Suppressor macrophage treated with lipopolysaccharide for 1 hour (primary cell): ENCODE data around the gene SPART.
A peak's percentile ranks its signal among the peaks of the same experiment; 100 is the strongest.
"Not testable (repeated sequence)": the region's sequence is repeated elsewhere in the genome, so short reads cannot be mapped to it uniquely, and the experiment has no call there.

Experiments
- DNase-seq, 3 donors: peaks; one replicate each; pipeline ENCODE4 v3.0.0-alpha.2; 2020 to 2022

The SPART gene

DNA sequence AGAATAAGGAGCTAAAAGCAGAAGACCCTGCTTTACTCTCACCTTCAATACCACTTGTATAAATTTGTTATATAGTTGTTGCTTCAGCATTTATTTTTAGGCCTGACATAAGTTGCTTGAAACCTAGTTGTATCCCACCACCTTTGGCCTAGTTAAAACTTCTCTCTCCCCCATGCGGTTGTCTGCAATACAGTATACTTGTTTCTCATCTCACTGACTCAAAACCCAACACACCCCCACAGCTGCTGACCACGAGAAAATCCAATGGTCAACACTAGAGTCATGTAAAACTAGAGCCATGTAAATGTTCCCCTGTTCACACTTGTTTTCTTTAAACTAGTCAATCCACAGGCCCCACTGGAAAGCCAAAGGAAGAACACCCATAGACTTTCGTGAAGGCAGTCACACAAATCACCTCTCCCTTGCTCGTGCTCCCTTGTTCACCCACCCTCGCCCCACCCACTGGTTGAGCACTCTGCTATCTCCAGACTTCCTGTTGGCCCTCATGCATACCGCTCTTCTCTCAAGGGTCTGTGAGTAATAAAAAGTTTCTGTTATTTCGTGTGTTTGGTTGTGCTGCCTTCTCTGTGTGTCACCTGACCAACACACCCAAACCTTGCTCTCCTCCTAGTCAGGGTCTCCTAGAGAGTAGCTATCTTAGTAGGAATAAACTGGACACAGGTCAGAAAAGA is 35.6 kb downstream of the SPART start:
- peak in 2 of 3 donors; percentile 8 to 22 for DNase-seq

DNA sequence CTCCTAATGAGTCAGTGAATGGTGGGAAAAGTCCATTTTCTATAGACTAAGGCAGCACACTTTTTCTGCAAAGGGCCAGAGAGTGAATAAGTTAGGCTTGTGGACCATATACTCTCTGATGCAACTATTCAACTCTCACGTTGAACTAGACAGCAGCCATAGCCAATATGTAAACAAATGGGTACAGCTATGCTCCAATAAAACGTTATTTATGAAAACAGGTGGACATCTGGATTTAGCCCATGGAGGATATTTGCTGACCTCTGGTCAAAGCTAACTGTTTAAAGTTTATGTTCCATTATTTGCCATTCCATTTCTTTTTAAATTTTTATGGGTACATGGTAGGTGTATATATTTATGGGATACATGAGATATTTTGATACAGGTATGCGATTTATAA is 43.9 kb downstream of the SPART start:
- no peak for DNase-seq

DNA sequence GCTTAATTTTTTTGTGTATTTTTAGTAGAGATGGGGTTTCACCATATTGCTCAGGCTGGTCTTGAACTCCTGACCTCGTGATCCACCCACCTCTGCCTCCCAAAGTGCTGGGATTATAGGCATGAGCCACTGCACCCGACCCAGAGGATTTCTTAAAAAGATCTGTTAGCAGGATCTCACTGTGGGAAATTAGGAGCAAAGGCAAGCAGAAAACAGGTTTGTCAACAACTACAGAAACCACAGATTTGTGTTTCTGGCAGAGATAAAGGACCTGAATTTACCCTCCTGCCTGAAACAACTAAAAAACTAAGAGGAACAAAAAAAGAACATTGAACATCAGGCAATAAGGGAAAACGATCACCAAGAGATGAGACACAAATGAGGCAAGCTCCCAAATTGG is 46.7 kb downstream of the SPART start:
- DNase-seq, result not testable (repeated sequence)

DNA sequence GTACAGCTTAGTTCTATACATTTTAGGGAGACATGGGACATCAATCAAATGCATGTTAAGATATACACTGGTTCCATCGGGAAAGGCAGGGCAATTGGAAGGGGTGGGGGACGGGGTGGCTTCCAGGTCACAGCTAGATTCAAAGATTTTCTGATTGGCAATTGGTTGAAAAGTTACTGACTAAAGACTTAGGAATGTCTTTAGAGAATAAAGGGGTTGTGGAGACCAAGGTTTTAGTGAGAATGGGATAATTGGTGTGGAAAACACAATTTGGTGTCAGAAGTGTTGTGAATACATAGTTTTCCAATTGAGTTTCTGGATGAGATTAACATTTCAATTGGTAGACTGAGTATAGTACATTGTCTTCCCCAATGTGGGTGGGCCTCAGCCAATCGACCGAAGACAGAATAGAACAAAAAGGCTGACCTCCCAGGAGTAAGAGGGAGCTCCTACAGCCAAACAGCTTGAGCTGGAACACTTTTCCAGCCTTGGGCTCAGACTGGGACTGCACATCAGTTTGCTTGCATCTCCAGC is 47.6 kb downstream of the SPART start:
- DNase-seq, result no peak

DNA sequence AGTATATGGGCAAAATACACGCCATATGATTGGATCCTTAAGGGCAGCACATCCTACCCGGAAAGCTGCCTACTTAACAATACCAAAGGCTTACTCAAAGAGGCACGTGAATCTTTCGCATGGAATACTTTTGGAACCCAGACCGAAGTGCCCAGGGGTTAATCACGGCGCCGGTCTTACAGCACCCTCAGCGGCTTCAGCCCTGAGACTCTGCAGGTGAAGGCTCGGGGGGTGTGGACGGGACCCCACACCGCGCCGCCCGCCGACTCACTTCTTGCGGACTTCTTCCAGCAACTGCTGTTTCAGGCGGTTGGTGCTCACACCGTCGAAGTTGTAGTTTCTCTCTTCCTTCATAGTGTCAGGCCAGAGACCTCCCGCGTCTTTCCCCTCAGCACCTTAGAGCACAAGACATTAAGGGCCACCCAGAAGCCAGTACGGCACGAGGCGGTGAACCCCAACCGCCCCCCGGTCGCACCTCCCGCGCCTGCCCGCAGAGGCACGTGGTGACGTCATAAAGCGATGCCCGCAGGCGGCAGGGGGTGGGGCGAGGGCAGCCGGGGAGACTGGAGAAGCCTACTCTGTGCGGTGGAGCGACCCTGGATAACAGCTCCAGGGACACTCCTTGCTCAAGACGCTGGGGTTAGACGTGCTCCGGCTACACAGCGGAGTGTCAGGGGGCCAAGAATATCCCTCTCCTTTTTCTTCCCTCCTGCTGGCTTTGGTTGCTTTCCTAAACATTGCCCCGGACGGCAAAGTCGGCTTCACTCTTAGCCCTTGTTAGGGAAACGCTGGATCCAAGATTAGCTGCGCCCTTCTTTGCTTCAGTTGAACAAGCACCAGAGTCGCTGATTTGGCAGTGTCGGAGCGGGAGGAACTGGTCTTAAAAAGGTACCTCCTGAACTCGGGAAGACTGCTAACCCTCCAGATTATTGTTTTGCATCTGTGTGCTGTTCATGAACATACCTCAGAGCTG is 48.5 kb downstream of the SPART start, which contains the start of gene CCDC169:
TSS of gene CCDC169 (minus strand) at position 449 of the 973 bp plus-strand sequence. CDS start at position 354, 95 bp downstream.
- peak; percentile 61 to 80 (median 71) for DNase-seq

DNA sequence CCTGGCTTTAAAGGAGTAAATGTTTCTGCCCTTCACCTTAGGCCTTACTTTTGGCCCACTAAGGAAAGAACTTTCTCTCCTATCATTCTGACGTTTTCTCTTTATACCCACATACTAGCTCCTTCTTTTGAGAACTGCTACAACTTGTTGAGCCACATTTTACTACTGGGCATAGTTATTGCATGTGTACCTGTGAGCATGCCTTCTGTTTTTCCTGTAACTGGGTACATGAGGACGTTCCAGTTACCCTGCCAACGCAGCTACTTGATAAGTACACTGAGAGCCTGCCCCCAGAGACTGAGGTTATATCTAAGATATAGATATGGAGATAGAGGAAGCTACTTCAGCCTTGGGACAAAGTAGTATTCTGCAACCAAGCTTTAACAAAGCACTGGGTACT is 52.1 kb downstream of the SPART start:
- DNase-seq, result no peak

DNA sequence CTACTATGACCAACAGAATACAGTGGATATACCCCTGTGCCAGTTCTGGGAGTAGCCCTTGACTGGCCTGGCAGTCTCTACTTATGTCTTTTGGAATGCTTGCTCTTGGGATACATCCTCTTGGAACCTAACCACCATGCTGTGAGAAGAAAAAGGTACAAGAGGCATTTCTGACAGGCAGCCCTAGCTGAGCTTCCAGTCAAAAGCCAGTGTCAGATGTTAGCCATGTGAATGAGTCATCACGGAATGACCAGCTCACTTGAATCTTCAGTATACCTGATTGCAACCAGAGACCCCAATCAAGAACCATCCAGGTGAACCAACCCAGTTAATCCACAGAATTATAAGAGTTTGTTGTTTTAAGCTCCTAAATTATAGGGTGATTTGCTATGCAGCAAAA is 52.7 kb downstream of the SPART start:
- no peak for DNase-seq

DNA sequence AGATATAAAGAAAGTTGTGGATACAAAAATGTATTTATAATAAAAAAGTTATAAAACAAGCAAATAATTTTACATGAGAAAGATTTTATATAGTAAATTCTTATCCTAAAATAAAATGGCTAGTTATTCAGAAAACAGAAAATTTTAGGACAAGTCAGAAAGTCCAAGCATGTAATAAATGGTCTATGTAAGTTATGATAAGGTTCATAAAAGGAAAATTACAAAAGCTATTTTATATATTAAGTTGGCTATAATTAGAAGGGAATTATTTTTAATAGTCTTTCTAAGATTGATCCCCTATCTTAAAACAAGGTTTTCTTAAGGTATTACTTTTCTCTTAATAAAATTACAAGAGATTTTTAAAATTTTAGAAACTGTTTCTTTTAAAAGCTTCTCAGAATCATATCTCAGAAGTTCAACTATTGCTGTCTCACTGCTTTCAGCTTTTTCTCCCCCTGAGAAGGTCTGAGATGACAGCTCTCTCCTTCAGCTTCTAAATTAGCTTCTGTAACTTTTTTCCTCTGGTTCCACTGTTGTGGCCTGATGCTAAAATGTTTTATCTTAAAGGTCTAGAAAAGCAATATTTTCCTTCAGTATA is 57.3 kb downstream of the SPART start:
- DNase-seq, result no peak

DNA sequence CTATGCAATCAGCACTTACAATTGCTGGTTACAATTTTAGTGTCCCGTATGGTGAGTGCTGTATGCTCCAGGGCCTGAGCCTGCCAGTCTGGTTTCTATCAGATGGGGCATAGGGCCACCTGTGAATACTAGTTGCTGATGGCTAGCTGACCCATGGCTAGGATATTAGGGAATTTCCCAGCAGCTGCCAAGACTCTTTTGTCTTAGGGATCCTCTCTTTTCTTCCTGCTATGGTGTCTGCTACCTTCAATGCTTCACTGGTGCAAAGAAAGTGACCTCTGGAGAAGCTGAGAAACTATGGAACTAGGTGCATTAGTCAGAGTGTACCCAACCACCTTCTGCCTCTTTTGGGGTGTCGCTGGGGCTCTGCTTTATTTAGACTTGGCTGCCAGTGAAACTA is 60.2 kb downstream of the SPART start:
- no peak for DNase-seq

DNA sequence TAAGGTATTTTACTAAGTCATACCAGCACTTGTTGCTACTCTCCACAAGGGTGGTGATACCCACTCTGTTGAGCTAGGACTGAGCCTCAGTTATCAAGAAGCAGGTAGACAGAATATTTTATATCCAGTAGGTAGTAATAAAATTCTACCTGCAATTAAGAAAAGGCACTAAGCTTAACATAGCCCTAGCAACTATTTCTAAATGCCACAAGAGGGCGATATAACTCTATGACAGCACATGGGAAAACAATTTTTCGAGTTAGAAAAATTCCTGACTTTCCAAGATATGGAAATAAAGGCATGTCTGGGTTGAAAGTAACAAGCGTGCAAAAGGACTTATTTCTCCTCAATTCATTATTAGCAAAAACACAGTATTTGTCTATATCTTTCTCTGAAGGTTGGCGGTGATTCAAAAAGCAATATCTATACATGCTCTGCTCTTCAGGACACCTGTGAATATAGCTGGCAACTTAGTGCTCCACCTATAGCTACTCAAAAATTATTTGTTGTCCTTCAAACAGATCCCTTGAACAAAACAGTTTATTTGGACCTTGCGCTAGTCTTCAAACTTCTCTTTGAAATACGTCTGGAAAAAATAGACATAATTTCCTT is 63.3 kb downstream of the SPART start:
- peak; percentile 32 to 72 (median 50) for DNase-seq

DNA sequence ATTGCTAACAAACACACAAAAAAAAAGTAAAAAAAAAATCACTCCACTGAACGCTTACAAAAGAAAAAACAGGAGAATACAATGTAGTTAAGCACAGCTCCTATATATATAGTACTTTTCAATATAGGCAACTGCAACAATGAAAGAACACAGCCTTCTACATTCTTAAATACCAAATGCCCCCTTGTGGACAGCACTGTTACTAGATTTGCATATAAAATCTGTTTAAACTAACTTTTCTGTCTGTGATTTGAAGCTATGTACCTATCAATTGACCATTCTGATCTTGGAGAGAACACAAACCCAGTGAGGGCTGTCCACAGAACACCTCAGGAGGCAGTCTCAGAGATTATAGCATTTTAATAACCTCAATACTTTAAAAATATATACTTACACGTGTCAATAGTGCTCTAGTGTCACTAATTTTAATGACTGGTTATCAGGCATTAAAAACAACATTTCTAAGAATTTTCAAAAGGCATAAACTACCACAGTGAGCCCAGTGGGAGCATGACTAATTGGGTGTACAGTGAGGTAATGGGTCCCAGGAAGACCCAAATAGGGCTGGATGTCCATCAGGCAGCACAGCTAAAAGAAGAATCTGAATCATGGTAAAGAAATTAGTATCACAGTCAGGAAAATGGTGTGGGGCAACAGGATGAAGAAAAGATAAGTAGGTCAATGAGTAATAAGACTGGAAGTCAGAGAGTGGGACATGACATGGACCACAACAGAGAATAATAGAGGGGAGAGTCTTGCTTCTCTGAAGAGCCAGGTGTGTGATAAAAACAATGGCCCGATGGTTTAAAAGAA is 70.8 kb downstream of the SPART start:
- DNase-seq, result peak; percentile 74 to 78 (median 78)

DNA sequence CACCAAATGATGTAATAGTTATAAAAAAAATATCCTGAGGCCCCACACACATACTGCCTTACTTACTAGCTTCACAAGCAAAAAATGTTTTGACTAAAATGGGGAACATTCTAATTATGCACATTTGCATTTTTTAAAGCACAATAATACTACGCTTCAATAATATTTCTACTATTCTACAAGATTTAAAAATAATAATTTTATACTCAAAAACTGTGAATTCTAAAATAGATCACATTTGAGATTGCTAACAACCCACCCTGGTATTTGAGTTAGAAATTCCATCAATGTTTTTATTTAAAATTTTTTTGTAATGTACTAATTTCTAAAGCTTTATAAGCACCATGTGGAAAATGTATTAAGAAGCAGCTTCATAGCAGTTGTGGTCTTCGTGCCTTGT is 72.8 kb downstream of the SPART start:
- DNase-seq, result no peak

DNA sequence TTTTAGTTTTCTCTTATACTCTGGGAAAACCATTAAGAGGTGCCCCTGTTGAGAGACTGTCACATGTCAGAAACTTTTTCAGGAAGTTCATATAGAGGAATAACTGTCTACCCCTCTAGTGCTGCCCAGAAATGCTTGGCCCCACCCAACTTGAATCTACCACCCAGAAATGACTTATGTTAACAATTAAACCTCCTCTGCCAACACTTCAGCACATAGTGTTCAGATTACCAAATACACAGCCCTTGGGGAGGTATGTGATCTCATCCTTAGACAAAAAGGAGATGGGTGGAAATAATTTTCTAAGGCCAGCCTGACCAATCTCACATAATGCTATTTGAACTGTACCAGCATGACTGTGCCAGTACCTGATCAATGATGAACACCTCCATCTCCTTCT is 84.2 kb downstream of the SPART start:
- no peak for DNase-seq

DNA sequence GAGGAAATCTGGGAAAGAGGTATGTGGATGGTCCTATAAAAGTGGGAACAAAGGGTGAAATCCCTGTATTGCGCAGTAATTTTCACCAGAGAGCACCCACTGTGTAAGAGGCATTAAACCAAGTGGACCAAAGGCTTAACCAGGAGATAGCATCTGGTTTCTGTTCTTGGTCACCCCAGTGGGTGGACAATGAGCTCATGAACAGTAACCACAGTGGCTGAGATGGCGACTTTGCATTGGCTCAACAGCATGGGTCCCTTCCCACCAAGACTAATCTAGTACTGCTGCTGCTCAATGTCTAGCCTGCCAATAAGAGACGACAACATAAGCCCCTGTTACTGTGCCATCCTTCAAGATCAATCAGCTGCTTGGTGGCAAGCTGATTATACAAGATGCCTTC is 85.2 kb downstream of the SPART start:
- DNase-seq, result no peak

DNA sequence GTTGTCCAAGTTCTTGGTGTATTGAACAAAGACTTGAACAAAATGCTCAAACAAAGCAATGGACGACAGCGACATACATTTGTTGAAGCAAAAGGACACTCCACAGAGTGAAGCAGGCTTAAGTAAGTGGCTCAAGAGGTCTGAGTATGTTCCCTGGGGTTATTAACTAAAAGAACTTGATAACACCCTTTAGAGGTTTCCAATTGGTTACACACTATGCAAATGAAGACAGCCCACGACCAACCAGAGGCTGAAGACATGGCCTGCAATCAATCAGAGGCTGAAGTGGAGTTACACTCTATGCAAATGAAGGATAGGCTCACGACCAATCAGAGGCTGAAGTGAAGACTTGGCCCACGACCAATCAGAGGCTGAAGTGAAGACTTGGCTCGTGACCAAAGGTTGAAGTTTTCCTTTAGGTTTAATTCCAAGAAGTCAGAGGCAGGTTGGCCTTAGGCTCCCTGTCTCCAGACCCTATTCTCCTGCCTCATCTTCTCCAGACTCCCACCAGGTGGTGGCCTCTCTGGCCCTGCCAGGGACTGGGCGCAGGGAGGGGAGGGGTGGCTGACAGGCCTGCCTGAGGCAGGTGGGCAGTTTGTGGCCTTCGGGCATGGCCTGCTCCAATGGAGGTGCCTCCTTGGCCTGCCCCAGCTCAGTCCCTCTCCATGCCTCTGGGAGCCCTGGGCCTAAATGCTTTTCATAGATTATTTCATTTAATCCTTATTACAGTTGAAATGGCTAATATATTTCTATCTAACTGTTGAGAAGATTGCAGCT is 86.6 kb downstream of the SPART start:
- DNase-seq, result no peak

DNA sequence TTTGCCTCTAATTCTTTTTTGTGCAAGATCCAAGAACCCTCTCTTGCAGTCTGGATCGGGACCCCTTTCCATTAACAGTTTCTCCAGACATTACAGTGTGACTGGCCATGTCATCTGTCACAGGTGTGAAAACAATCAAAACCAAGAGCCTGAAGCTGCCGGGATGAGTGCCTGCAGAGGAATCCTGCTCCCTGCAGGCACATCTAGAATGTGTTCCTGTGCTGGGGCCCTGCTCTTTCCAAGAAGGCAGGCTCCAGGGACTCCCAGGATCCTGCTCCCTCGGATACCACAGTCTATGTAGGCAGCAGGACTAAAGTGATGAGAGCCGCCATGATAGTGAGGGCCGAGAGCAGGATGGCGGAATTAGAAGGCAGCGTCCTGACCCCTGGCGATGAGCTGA is 87.4 kb downstream of the SPART start:
- DNase-seq, result no peak
